OCI-LY1 (cell line): ENCODE data around the gene BBX.

Experiments used
- EZH2 ChIP-seq: fragments of 200-600 bp; sonication (generic), shearing (Covaris generic); IDR thresholded peaks from 2 replicates; pipeline ENCODE4 v1.8.0; 2017; ENCODE audit warnings: borderline replicate concordance, mixed run types, mild to moderate bottlenecking, antibody characterized with exemption, low read length, moderate library complexity, mixed read lengths
- TF ChIP-seq, protein P1 (sequence below): fragments of 200-600 bp; sonication (generic), shearing (Covaris generic); IDR thresholded peaks from 2 replicates; pipeline ENCODE4 v1.5.1; 2017; ENCODE audit warnings: mild to moderate bottlenecking, antibody characterized with exemption, low read length, moderate library complexity, mixed read lengths

DNA sequence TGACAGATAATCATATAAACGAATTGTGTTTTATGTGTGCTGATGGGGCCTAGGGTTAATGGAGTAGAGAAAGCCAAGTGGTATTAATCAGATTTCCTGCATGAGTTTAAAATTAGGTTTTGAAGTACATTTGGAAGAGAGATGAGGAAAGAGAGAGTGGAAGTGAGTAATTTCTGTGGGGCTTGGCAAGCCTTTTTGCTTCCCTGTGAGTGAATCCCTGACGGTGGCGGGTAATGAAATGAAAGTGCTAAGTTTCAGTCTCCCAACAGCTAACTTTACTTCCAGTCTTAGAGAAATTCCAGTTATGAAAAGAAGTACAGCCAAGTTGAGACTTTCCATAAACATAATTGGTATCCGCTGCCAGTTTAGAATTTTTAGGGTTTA, 139.4 kb downstream of the BBX start:
- TF ChIP-seq, protein P1, sequence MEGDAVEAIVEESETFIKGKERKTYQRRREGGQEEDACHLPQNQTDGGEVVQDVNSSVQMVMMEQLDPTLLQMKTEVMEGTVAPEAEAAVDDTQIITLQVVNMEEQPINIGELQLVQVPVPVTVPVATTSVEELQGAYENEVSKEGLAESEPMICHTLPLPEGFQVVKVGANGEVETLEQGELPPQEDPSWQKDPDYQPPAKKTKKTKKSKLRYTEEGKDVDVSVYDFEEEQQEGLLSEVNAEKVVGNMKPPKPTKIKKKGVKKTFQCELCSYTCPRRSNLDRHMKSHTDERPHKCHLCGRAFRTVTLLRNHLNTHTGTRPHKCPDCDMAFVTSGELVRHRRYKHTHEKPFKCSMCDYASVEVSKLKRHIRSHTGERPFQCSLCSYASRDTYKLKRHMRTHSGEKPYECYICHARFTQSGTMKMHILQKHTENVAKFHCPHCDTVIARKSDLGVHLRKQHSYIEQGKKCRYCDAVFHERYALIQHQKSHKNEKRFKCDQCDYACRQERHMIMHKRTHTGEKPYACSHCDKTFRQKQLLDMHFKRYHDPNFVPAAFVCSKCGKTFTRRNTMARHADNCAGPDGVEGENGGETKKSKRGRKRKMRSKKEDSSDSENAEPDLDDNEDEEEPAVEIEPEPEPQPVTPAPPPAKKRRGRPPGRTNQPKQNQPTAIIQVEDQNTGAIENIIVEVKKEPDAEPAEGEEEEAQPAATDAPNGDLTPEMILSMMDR: no peak
- no peak for TF ChIP-seq EZH2
